HG02938 (cell line): ENCODE measurements around the gene IGSF3.

ENCODE experiments used
- ATAC-seq: cut with Tn5 transposase; IDR thresholded peaks from one replicate; pipeline ENCODE4 v1.9.1; 2021; ENCODE audit warnings: mild to moderate bottlenecking, moderate library complexity; ENCODE audit not compliant: unreplicated experiment

IGSF3 gene

DNA sequence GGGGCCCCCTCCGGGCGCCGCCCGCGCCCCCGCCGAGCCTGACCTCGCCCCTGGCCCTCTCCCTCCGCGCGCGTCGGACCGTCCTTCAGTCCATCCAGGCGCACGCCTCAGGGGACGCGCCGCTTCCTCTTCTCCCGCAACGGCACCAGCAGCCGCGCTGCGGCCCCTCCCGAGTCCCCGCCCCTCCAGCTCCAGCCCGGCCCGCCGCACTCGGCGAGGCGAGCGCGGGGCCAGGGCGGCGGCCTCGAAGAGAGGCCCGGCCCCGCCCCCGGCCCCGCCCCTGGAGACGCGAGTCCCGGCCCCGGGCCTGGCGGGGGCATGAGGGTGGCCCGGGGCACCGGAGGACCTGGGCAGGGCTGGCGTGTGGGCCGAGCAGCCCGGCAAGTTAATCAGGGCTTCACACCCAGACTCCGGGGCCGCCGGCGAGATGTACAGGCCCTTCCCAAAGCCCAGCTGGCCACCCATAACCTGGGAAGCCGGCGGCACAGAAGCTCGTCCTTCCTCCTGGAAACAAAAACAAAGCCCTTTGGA is at the start of gene IGSF3:
TSS of gene IGSF3 (minus strand) at position 159 of the 531 bp plus-strand sequence. CDS start 1,407 bp downstream, outside the sequence.
- ATAC-seq: no peak

DNA sequence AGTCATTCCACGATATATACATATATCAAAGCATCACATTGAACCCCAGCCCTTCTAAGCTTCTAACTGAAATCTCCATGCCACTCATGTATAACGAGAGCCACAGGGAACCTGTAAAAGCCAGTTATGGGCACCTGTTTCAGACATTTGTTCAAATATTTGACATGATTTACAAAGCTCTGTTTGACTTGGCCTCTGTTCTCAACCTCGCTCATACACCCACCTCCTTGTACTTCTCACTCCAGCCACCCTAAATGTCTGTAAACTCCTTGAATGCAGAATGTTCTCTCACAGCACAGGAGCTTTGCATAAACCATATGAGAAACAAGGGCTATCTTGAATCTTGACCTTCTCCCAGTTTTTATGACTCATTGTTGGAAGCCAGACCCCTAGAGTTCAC is 49.8 kb upstream of the IGSF3 start:
- no peak for ATAC-seq

DNA sequence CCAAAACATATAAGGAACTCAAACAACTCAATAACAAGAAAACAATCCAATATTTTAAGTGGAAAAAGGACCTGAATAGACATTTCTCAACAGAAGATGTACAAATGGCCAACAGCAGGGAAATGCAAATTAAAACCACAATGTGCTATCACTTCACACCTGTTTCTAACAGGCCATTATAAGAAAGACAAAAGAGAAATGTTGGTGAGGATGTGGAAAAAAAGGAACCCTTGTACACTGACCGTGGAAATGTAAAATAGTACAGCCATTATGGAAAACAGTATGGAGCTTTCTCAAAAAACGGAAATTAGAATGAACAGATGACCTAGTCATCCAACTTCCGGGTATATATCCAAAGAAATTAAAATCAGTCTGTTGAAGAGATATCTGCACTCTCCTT is 48.9 kb upstream of the IGSF3 start:
- no peak for ATAC-seq

DNA sequence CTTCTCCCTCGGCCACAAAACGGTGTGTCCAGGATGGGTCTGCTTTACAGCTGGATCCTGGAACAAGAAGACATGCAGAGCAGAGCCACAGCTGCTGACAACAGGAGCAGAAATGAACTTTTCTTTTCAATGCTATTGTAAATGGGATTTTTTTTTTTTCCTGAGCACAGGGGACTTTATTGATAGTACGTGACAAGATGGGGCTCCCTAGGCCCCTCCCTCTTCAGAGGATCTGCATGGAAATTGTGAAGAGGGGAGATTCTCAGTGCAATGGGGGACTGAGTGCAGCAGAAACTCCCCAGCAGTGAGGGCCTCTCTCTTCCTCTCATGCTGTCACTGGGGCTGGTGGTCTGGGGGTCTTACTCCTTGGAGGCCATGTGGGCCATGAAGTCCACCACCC is 45.9 kb upstream of the IGSF3 start:
- no peak for ATAC-seq

DNA sequence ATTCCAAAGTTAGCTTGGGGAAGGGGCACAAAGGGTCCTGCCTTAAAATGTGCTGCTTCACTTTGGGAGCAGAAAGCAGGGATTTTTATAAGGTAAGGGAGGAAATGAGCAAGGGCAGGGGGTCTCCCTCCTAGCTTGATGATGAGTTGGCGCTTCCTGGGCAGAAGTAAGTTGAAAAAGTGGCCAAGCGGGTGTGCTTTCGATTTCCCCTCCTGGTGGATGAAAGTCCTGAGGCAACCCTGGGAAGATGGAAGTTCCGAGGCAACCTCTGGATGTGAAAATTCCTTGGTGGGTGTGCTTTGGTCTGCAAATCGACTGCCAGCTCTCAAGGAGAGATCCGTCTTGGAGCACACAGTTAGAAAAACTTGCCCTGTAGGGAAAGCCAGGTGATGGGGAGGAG is 45.0 kb upstream of the IGSF3 start:
- ATAC-seq: no peak

DNA sequence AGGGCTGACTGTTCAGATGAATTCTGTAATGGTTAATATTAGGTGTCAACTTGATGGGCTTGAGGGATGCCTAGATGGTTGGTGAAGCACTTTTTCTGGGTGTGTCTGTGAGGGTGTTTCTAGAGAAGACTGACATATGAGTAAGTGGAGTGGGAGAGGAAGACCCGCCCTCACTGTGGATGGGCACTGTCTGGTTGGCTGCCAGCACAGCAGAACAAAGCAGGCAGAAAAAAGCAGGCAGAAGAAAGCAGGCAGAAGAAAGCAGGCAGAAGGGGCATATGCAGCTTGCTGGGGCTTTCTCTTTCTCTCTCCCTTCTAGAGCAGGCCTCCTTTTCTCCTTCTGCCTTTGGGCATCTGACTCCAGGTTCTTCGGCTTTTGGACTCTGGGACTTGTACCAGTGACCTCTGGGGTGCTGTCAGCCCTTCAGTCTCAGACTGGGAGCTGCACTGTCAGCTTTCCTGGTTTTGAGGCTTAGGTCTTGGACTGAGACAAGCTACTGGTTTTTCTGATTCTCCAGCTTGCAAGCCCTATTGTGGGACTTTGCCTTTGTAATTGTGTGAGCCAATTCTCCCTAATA is 43.8 kb upstream of the IGSF3 start:
- no peak for ATAC-seq

DNA sequence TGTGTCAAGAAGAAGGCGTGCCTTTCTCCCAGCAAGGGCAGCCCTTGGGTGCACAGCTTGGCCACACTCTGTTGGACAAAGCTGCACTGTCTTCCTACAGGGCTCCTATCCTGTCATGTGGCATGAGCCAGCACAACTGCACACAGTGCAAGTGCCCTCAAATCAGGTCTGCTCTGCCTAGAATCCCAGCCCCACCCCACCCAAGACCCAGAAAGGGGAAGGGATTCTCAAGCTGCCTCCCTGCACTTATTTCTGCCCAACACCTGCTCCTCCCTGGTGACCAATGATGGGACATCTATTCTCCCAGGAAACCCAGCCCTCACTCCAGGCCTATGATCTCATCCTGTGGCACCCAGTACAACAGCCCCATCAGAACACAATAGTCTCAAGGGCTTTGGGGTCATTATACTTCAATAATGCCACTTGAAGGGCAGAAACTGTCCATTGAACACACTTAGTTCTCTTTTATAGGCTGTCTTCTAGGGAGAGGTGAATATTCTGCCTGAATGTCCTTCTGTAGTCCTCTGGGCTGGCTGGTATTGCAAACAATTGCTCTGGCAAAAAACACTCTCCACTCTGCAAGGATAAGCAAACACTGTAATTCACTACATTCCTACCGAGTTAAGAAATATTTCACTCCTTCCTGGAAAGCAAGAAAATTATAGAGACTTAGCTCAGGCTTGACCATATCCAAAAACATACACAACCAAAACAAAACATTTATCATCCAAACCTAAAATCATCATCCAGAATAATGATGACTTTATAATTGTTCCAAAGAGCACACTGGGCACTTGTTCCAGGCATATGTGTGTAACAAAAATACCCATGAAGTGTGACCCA is 43.1 kb upstream of the IGSF3 start:
- ATAC-seq: no peak

DNA sequence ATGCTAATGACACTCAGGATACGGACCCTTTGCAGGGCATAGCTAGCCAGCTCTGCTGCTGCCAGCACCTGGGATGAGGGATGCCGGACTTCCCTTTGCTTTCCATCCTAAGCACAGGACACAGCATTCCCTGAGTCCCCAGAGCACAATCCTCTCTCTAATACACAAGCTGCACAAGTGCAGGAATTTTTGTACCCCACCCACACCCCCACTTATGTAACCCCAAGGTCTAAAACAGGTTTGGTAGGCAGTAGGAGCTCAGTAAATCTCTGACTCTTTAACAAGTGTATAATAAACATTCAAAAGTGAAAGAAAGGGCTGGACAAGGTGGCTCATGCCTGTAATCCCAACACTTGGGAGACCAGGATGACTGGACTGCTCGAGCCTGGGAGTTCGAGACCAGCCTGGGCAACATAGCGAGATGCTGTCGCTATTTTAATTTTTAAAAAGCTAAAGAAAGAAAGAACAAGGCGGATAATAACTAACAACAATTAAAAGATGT is 42.2 kb upstream of the IGSF3 start:
- ATAC-seq: no peak

DNA sequence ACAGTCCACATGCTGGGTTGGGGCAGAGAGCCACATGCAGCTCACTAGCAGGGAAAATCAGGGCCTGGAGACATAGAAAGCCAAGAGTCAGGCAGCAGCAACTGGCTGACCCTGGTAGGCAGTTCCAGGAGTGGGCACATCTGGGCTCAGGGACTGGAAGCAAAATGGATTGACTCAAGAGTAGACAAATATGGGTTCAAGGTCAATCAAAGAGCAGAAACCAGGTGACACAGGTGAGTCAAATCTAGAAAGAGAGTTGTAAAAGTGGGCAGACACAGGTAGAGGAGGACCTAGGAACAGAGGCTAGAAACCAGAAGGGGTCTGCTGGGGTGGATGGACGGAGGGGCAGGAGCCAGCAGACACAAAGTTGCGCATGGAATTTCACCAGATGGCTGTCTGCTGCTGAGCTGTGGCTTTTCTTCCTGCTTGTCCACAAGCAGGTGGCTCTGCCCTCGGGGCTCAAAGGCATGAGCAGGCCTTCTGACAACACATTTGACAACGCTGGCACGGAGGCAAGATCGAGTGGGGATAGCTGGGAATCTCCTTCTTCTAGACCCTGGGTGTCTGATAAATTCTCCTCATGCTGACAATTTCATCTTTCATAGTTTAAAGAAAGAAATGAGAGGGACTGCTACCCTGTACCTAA is 40.8 kb upstream of the IGSF3 start:
- no peak for ATAC-seq

DNA sequence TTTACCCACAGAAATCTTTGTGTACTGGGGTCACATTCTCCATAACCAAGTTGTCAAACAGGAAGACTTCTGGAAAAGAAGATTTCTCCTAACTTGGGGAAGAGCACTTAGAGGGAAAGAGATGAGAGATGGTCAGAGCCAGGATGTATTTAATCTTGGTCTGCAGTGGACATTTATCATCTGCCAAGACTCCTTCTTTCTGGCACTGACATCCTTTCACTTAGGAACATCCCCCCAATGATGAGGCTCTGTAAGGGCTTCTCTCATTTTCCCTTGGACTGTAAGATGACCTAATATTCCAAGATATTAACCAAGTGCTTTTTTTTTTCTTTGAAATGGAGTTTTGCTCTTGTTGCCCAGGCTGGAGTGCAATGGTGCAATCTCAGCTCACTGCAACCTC is 39.3 kb upstream of the IGSF3 start:
- ATAC-seq: no peak

DNA sequence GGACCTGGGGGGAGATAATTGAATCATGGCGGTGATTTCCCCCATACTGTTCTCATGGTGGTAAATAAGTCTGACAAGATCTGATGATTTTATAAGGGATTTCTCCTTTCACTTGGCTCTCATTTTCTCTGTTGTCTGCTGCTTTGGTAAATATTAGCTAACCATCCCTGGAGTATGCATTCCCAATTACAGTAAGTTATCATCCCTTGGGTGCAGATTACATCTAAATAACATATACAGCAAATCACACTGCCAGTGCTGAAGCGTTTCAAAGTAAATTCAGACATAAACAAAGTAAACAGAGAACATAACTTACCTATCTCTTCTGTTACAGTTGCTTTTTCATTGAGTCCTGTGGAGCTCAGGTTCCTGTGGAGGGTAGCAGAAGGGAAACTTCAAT is 38.6 kb upstream of the IGSF3 start:
- no peak for ATAC-seq

DNA sequence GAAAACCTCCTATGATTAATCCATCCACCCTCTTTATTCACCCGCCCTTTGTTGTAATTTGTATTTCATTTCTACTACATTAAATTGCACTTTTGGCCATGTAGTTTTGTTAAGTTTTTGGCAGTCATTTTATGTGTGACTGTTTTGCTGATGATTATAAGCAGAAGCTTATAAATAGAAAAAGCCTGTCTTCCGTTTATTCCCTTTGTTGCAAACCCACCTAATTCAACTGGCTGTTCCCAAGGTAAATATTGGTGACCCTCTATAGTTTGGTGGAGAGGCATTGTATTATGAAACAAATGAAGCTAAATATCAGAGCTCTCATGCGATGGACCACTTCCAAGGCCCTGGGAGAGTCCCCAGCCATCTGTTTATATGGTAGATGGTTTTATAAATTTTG is 36.7 kb upstream of the IGSF3 start:
- ATAC-seq: no peak

DNA sequence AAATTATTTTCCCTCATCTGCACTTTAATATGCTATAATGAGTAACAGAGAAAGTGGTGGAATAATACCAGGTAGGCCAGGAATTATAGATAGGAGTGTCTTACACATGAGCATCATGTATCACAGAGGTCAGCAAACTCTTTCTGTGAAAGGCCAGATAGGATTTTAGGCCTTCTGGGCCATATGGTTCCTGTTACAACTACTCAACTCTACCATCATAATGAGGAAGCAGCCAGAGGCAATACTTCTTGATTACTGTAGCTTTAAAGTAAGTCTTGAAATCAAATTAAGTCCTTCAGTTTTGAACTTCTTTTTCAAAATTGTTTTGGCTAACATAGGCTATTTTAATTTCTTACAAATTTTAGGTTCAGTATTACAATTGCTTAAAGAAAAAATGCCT is 32.1 kb upstream of the IGSF3 start:
- no peak for ATAC-seq

DNA sequence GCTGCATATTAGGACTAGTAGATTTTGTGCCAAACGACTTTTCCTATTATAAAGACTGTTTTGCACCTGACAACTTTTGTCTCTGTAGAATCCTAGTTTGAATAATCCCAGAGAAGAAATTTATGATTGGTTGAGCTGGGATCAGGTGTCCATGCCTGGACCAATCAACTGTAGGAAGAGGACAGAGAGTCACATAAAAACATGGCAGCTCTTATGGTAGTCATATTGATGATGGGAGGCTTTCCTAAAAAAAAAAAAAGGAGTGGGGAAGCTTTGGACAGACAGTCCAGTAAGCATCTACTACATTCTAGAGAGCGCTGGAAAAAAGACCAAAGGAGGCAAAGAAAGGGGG is 30.7 kb upstream of the IGSF3 start:
- ATAC-seq: no peak

DNA sequence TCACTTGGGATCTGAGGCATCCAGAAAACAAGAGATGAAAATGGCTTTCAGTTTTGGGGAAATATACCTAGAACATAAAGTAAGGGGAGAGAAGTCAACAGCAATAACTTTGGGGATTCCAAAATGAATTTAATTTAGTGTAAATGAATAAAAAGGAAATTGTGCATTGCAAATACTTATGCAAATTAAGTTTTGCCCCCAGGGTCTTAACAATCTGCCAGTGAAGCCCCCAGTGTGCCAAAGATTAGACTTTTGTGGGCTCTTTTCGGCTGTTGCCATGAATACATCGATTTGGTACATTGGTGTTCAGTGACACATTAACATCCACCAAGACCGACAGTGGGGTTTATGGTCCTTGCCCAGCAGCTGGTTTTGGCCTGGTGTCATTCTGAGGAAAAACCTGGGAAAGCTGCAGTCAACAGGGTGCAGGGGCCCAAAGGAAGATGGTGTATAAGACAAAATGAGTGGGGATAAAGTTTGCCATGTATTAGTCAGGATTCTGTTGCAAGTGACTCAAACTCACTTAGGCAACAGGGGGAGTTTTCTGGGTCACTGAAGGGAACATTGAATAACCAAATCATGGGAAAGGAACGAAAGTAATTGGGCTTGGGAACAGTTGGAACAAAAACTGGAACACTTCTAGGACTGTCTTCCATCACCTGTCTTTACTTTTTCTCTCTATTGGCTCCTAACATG is 30.2 kb upstream of the IGSF3 start:
- ATAC-seq: no peak

DNA sequence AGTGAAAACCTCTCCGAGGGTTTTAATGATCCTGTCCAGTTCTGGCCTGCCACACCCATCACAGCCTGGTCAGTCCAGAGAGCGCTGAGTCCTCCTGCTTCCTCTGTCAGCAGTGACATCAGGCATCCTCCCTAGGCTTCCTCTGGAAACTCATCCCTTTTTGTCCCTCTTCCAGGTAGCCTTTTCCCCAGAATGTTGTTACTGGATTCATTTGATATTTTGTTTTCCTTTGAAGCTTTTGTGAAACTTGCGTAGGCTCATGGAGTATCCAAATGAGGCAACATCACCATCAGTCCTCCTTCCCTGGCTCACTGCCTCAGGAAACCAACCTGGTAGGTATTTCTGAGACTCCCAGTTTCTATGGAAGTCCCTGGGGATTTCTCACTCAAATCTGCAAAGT is 27.0 kb upstream of the IGSF3 start:
- ATAC-seq: no peak

DNA sequence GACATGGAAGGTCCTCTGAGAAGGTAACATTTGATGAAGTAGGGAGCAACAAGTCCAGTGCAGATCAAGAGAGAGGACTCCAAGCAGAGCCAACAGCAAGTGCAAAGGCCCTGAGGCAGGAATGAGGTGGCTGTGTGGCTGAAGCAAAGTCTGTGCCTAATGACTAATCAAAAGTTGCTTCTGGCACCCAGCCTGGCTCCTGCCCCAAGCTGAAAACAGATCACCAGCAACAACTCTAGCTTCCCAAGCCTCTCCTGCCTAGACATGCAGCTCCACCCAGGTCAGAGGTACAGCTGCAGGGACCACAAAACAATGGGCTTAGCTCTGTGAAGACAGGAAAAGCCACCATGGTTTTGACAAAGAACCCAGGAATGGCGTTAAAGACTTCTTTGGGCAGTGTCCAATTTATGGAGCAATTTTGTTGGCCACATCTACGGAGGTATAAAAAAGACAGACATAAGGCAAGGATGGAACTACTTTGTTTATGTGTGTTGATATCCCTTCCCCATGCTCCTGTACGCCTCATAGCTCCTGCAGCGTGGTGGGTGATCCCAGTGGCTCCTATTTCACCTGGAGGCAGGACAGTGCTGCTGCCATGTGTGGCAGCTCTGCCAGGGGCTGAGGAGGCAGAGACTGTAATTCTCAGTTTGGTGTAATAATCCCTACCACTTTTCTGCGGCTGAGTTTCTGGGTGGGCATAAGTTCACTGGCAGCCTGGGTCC is 26.4 kb upstream of the IGSF3 start:
- ATAC-seq: no peak

DNA sequence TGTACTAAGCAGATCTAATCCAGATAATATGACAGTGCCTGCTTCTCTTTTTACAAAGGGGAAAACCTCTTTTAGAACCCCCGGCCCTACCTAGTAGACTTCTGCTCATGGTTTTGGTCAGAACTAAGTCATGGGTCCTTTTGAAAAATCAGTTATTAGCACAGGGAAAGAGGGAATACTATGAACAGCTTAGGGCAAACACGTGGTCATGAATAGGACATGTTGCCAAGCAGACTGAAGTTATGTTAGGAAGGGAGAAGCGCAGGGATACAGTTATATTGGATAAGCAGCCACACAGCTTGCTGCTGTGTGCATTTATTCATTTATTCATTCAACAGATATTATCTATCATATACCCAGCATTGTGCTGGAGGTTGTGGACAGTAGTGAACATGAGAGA is 25.3 kb upstream of the IGSF3 start:
- no peak for ATAC-seq

DNA sequence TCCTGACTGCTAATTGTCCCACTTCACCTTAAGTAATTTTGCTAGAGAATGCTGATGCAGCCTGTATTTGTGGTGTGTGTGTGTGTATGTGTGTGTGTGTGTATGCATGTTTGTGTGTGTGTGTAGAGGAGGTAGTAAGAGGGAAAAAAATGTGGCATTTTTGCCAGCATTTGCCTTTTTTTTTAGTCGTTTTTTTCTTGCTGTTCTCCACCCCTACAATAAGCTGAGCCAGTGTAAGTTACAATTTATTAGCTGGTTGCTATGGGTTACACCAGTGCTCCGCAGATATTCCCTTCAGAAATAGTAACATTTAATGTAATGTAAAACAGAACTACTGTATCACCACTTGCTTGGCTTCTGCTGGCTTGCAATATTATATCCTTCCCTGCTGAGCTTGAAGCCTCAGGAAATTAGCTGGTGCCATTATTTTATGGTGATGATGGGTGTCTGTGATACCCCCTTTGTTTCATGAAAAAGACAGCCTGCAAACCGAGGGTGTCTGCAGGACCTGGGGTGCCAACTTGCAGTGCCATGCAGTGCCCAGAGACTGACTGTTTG is 23.4 kb upstream of the IGSF3 start:
- ATAC-seq: no peak

DNA sequence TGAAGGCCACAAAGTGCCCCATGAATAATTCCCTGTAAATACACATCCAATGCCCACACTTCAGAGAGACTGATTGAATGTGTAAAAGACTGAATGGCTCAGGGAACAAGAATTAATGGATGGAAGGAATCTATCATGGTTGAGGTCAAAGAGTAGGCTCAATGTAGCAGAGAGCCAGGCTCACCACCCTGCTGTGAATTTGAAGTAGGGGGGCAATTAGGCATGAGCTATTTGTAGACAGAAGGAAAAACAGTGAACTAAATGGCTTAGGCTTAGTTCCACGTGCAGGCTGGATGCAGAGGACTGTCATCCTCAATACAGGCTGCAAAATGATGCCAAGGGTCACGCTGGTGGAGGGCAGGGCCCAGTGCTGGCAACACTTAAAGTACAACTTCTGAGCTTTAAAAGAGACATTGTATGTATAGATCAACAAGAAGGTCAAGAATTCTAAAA is 22.9 kb upstream of the IGSF3 start:
- ATAC-seq: no peak
